H1 (cell line): Measurements from ENCODE around the gene CASP4. TPM values are rescaled to one million over a fixed set of nuclear protein-coding genes. Genes with fewer than 3 reads are reported as not detected.

Experiments used
- CTCF ChIA-PET: fragments of 300-600 bp; sonication (Branson Sonifier 250); formaldehyde crosslinking; loops from one replicate; lab custom pipeline; 2021; ENCODE audit not compliant: partially characterized antibody; lab: Charles Lee
- POLR2A ChIA-PET: fragments of 300-600 bp; sonication (Branson Sonifier 250); formaldehyde crosslinking; loops from one replicate; lab custom pipeline; 2021; ENCODE audit warnings: inconsistent platforms; ENCODE audit not compliant: partially characterized antibody; lab: Charles Lee
- DNase-seq, 2 experiments: peaks; one replicate each; pipeline versions ENCODE4 v3.0.0 to v3.0.0-alpha.2; 2010 to 2022; ENCODE audit warnings: low spot score in 2 of 2, low read depth in 1 of 2, mixed read lengths in 1 of 2
- FAIRE-seq: peaks from 2 replicates; lab custom pipeline; 2011; peaks lifted over from hg19 to GRCh38; lab: Jason Lieb, UNC
- H2AFZ ChIP-seq: 2 replicates; pipeline ENCODE4 v1.8.1; 2012; ENCODE audit warnings: low read length, inconsistent platforms
- H2AK5ac ChIP-seq: 2 replicates; pipeline ENCODE4 v1.6.1; 2013; ENCODE audit warnings: low read depth, low read length
- H2BK120ac ChIP-seq: replicated peaks from 2 replicates; pipeline ENCODE3; 2013; ENCODE audit warnings: low read depth, low read length, inconsistent platforms
- H2BK12ac ChIP-seq: 2 replicates; pipeline ENCODE4 v1.6.1; 2013; ENCODE audit warnings: low read depth, low read length
- H2BK15ac ChIP-seq: 2 replicates; pipeline ENCODE4 v1.6.1; 2013; ENCODE audit warnings: low read length
- H2BK20ac ChIP-seq: 2 replicates; pipeline ENCODE4 v1.6.1; 2013; ENCODE audit warnings: low read length
- H2BK5ac ChIP-seq: 2 replicates; pipeline ENCODE4 v1.6.1; 2013; ENCODE audit warnings: low read depth, low read length
- H3K14ac ChIP-seq: 2 replicates; pipeline ENCODE4 v1.6.1; 2013; ENCODE audit warnings: inconsistent platforms; ENCODE audit not compliant: insufficient read length
- H3K18ac ChIP-seq: 2 replicates; pipeline ENCODE4 v1.6.1; 2013; ENCODE audit warnings: low read length; ENCODE audit errors: extremely low read depth
- H3K23ac ChIP-seq: 2 replicates; pipeline ENCODE4 v1.6.1; 2013; ENCODE audit warnings: inconsistent platforms; ENCODE audit not compliant: insufficient read length
- H3K23me2 ChIP-seq: 2 replicates; pipeline ENCODE4 v1.6.1; 2013; ENCODE audit warnings: low read depth, low read length
- H3K27ac ChIP-seq: 2 replicates; pipeline ENCODE4 v1.6.1; 2011; ENCODE audit warnings: low read depth, low read length, inconsistent platforms
- H3K27me3 ChIP-seq, 4 experiments: replicated peaks in 1 of 4; 1 replicate in 1 of 4; 2 replicates in 3 of 4; pipeline versions ENCODE4 v1.6.1 to v1.8.1; 2011 to 2013; ENCODE audit warnings: low read length in 3 of 4, mild to moderate bottlenecking in 3 of 4, inconsistent platforms in 2 of 4, mixed read lengths in 2 of 4, moderate library complexity in 1 of 4; ENCODE audit not compliant: control insufficient read depth in 3 of 4, insufficient read depth in 3 of 4; ENCODE audit errors: extremely low read depth in 1 of 4
- H3K36me3 ChIP-seq, 4 experiments: 2 replicates each; pipeline versions ENCODE4 v1.6.1 to v1.8.1; 2011 to 2013; ENCODE audit warnings: mild to moderate bottlenecking in 4 of 4, low read length in 3 of 4, moderate library complexity in 2 of 4, control low read depth in 1 of 4, inconsistent platforms in 1 of 4; ENCODE audit not compliant: insufficient read depth in 4 of 4, control insufficient read depth in 2 of 4
- H3K4ac ChIP-seq: replicated peaks from 2 replicates; pipeline ENCODE3; 2013; ENCODE audit warnings: low read length, low read depth, mixed read lengths, inconsistent platforms; ENCODE audit not compliant: insufficient read length
- H3K4me1 ChIP-seq, 4 experiments: replicated peaks in 1 of 4; 1 replicate in 1 of 4; 2 replicates in 3 of 4; pipeline versions ENCODE4 v1.6.1 to v1.8.1; 2011 to 2013; ENCODE audit warnings: low read length in 3 of 4, inconsistent platforms in 2 of 4, mixed read lengths in 1 of 4; ENCODE audit not compliant: insufficient read depth in 4 of 4, control insufficient read depth in 3 of 4
- H3K4me2 ChIP-seq, 2 experiments: 2 replicates each; pipeline versions ENCODE4 v1.6.1 to v1.8.1; 2011 to 2013; ENCODE audit warnings: low read depth in 2 of 2, low read length in 2 of 2, control low read depth in 1 of 2, inconsistent platforms in 1 of 2, mild to moderate bottlenecking in 1 of 2; ENCODE audit not compliant: insufficient read depth in 1 of 2
- H3K4me3 ChIP-seq, 4 experiments: fragments of 200-600, 300-600 bp in 1 of 4; sonication (generic), shearing (Covaris generic), sonication (Bioruptor Twin) in 1 of 4; 2 replicates each; pipeline versions ENCODE4 v1.5.1 to v1.8.1; 2011 to 2016; ENCODE audit warnings: low read length in 4 of 4, low read depth in 3 of 4, control low read depth in 2 of 4, inconsistent platforms in 2 of 4, mild to moderate bottlenecking in 2 of 4, mixed read lengths in 1 of 4, moderate library complexity in 1 of 4; ENCODE audit not compliant: insufficient read depth in 2 of 4; ENCODE audit errors: extremely low read depth in 1 of 4
- H3K56ac ChIP-seq: replicated peaks from 2 replicates; pipeline ENCODE3; 2013; ENCODE audit warnings: low read depth, mild to moderate bottlenecking, mixed read lengths, low read length, inconsistent platforms; ENCODE audit not compliant: insufficient read length
- H3K79me1 ChIP-seq: 2 replicates; pipeline ENCODE4 v1.6.1; 2013; ENCODE audit warnings: low read depth, low read length, control low read depth
- H3K79me2 ChIP-seq, 2 experiments: 2 replicates each; pipeline versions ENCODE4 v1.6.1 to v1.8.1; 2012 to 2013; ENCODE audit warnings: low read length in 2 of 2, mild to moderate bottlenecking in 2 of 2, inconsistent platforms in 1 of 2; ENCODE audit not compliant: insufficient read depth in 2 of 2, control insufficient read depth in 1 of 2
- H3K9ac ChIP-seq, 4 experiments: replicated peaks in 1 of 4; 1 replicate in 1 of 4; 2 replicates in 3 of 4; pipeline versions ENCODE4 v1.6.1 to v1.8.1; 2011 to 2013; ENCODE audit warnings: low read depth in 3 of 4, low read length in 3 of 4, control low read depth in 2 of 4, mild to moderate bottlenecking in 2 of 4, moderate library complexity in 2 of 4, inconsistent platforms in 1 of 4; ENCODE audit errors: extremely low read depth in 1 of 4
- H3K9me3 ChIP-seq, 2 experiments: 2 replicates each; pipeline versions ENCODE4 v1.6.1 to v1.8.1; 2012 to 2013; ENCODE audit warnings: mild to moderate bottlenecking in 2 of 2, moderate library complexity in 2 of 2, control low read depth in 1 of 2, inconsistent platforms in 1 of 2, low read depth in 1 of 2, low read length in 1 of 2, mixed read lengths in 1 of 2; ENCODE audit not compliant: insufficient read depth in 2 of 2
- H4K20me1 ChIP-seq, 2 experiments: replicated peaks in 1 of 2; 2 replicates each; pipeline versions ENCODE3 to v1.8.1; 2011 to 2013; ENCODE audit warnings: inconsistent platforms in 2 of 2, low read length in 2 of 2, mild to moderate bottlenecking in 1 of 2; ENCODE audit not compliant: insufficient read depth in 2 of 2, control insufficient read depth in 1 of 2
- H4K5ac ChIP-seq: 2 replicates; pipeline ENCODE4 v1.6.1; 2013; ENCODE audit warnings: low read length, low read depth, mixed read lengths, inconsistent platforms; ENCODE audit not compliant: insufficient read length
- H4K8ac ChIP-seq: 2 replicates; pipeline ENCODE4 v1.8.0; 2013; ENCODE audit warnings: mild to moderate bottlenecking, moderate library complexity, low read length, inconsistent platforms; ENCODE audit not compliant: insufficient read depth; ENCODE audit errors: extremely low read depth
- H4K91ac ChIP-seq: replicated peaks from 2 replicates; pipeline ENCODE3; 2013; ENCODE audit warnings: low read length, mixed read lengths, inconsistent platforms; ENCODE audit not compliant: insufficient read length
- RAD21 ChIP-seq, 2 experiments: IDR thresholded peaks in 1 of 2; conservative IDR thresholded peaks in 1 of 2; 2 replicates each; pipeline ENCODE4 v1.6.1; 2011; ENCODE audit warnings: low read depth in 2 of 2, low read length in 2 of 2, improper control_type of control experiment in 1 of 2, inconsistent platforms in 1 of 2, mild to moderate bottlenecking in 1 of 2, moderate library complexity in 1 of 2
- SIN3A ChIP-seq, 2 experiments: IDR thresholded peaks in 1 of 2; conservative IDR thresholded peaks in 1 of 2; 2 replicates each; pipeline ENCODE4 v1.6.1; 2011 to 2012; ENCODE audit warnings: low read length in 2 of 2, improper control_type of control experiment in 1 of 2, low read depth in 1 of 2, mild to moderate bottlenecking in 1 of 2
- WGBS, 2 experiments: shearing (Covaris generic) in 1 of 2; methylation state at CpG; one replicate each; pipeline versions ENCODE4 v1.1.6 to v1.1.7; 2013 to 2015; ENCODE audit warnings: low lambda C conversion rate in 2 of 2, mixed read lengths in 2 of 2, inconsistent platforms in 1 of 2, low coverage in 1 of 2, missing lambda C conversion rate in 1 of 2; ENCODE audit not compliant: insufficient replicate concordance in 2 of 2, insufficient coverage in 1 of 2, insufficient read length in 1 of 2; ENCODE audit errors: extremely low coverage in 1 of 2, missing lambda C conversion rate in 1 of 2; 5-methylcytosine and 5-hydroxymethylcytosine counted together
- polyA plus RNA-seq, 7 experiments: library from polyadenylated mRNA; depleted of rRNA in 3 of 7; stranded (reverse) in 5 of 7; unstranded in 2 of 7; fragments of >200 nt in 5 of 7; fragments of 200-250 nt in 2 of 7; gene quantifications; 1 replicate in 5 of 7; 2 replicates in 1 of 7; 4 replicates in 1 of 7; pipeline versions ENCODE4 v1.2.1 to v1.2.3, GENCODE V29; 2011 to 2013; ENCODE audit warnings: missing spikeins in 2 of 7, mixed read lengths in 2 of 7
- total RNA-seq: library from RNA; stranded (reverse); fragmentation: NEBNext Ultra II Directional; extraction: Animal tissue kit (Norgen Biotek cat#: 25700); gene quantifications from 2 replicates; pipeline ENCODE4 v1.2.1, GENCODE V29; 2021
- TF ChIP-seq, protein P1 (sequence below), 3 experiments: IDR thresholded peaks; 1 replicate in 2 of 3; 2 replicates in 1 of 3; pipeline versions ENCODE4 v1.5.1 to v1.6.1; 2011; ENCODE audit warnings: low read length in 3 of 3, mild to moderate bottlenecking in 3 of 3, inconsistent platforms in 2 of 3, low read depth in 1 of 3, moderate library complexity in 1 of 3; ENCODE audit not compliant: insufficient read depth in 1 of 3; ENCODE audit errors: control extremely low read depth in 1 of 3

Gene CASP4
- total and polyA plus RNA-seq, 2 of the 8 experiments (the other 6 are each of a cell fraction or from before 2014, with no cell fraction given), result 0.09 TPM; not detected in 1

DNA sequence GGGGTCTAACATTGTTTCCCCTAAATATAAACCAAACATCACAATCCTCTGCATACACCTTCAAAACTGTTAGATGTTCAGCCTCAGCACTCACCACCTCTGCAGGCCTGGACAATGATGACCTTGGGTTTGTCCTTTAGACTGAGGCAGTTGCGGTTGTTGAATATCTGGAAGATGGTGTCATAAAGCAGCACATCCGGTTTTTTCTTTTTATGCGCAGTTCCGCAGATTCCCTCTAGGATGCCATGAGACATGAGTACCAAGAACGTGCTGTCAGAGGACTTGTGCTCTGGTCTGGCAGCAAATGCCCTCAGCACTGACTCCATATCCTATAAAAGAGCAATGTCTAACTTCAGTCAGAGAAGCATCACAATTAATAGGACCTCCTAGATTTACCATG is 31.8 kb upstream of the CASP4 start:
- Histone ChIP-seq H4K8ac (no peak overlapping the region), H2BK20ac (no peak overlapping the region), H2AK5ac (no peak overlapping the region), H4K5ac (no peak overlapping the region), H3K14ac (no peak overlapping the region), H3K4ac (no peak overlapping the region), H3K23ac (no peak overlapping the region), H3K36me3 (no peaks in the 10 kb centered on the region), H3K56ac (no peak overlapping the region), H4K91ac (no peak overlapping the region), H2BK12ac (no peak overlapping the region), H3K4me3 (no peak overlapping the region), H3K9me3 (no peaks in the 10 kb centered on the region), H3K9ac (no peak overlapping the region), H3K18ac (no peak overlapping the region), H3K79me1 (no peaks in the 10 kb centered on the region), H2AFZ (no peak overlapping the region), H3K27me3 (no peaks in the 10 kb centered on the region), H2BK120ac (no peak overlapping the region), H3K79me2 (no peaks in the 10 kb centered on the region), H2BK5ac (no peak overlapping the region), H3K4me2 (no peak overlapping the region), H2BK15ac (no peak overlapping the region), H3K27ac (no peak overlapping the region), H4K20me1 (no peaks in the 10 kb centered on the region), H3K4me1 (no peaks in the 10 kb centered on the region), H3K23me2 (0 out of 2 replicates have a peak, but pooled peaks cover 2% of the 10 kb centered on the region)
- TF ChIP-seq, protein P1, sequence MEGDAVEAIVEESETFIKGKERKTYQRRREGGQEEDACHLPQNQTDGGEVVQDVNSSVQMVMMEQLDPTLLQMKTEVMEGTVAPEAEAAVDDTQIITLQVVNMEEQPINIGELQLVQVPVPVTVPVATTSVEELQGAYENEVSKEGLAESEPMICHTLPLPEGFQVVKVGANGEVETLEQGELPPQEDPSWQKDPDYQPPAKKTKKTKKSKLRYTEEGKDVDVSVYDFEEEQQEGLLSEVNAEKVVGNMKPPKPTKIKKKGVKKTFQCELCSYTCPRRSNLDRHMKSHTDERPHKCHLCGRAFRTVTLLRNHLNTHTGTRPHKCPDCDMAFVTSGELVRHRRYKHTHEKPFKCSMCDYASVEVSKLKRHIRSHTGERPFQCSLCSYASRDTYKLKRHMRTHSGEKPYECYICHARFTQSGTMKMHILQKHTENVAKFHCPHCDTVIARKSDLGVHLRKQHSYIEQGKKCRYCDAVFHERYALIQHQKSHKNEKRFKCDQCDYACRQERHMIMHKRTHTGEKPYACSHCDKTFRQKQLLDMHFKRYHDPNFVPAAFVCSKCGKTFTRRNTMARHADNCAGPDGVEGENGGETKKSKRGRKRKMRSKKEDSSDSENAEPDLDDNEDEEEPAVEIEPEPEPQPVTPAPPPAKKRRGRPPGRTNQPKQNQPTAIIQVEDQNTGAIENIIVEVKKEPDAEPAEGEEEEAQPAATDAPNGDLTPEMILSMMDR (IDR thresholded peaks at IDR 0.05; ENCODE audit: control extremely low read depth in 1 of 3, insufficient read depth in 1 of 3, low read depth in 1 of 3, low read length in 3 of 3), result peak; percentile 2 to 30 (median 20)
- TF ChIP-seq SIN3A (conservative IDR thresholded peaks at IDR 0.05 in 1 of 2, IDR thresholded peaks at IDR 0.05 in 1 of 2; ENCODE audit: low read depth in 1 of 2, low read length in 2 of 2) (no peak), RAD21 (IDR thresholded peaks at IDR 0.05 in 1 of 2, conservative IDR thresholded peaks at IDR 0.05 in 1 of 2; ENCODE audit: low read depth in 2 of 2, low read length in 2 of 2) (peak in 1 of 2 experiments; percentile 2; a peak in 2 of 4 replicates)
- POLR2A ChIA-PET, result no interaction called here
- FAIRE-seq, result no peak
- CTCF ChIA-PET, result interaction anchor here (0.6 to 1.5 kb wide), 7 partner anchors 8 to 711 kb away, joined by 3 to 5 read pairs (median 3); no protein-coding TSS in a partner anchor
- peak in 1 of 2 experiments; percentile 47 for DNase-seq
- 93% methylated on average over 5 of the region's 5 CpGs; no CpG with 5 or more reads in 1 of the 2 experiments for WGBS, 2 experiments
